ENCODE measurements around the gene ZNF609.

DNA sequence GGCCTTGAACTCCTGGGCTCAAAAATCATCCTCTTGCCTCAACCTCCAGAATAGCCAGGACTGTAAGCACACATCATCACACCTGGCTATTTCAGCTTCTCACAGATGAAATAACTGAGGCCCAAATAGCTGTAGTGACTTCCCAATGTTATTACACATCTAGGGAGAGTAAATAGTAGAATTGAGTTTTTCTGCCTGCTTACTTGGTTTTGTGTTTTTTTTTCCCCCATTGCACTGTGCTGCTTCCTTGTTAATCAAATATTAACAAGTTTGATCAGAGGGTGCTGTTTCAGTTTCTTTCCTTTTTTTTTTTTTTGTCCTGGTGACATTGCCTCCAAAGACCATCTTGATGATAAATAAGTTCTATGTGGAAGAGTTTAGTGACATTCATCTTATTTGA lies 23.4 kb downstream of the ZNF609 start:
- no peak for TF ChIP-seq EZH2 (IDR thresholded peaks at IDR 0.05; ENCODE audit: low read length, unreplicated experiment)
- TF ChIP-seq, protein P1, sequence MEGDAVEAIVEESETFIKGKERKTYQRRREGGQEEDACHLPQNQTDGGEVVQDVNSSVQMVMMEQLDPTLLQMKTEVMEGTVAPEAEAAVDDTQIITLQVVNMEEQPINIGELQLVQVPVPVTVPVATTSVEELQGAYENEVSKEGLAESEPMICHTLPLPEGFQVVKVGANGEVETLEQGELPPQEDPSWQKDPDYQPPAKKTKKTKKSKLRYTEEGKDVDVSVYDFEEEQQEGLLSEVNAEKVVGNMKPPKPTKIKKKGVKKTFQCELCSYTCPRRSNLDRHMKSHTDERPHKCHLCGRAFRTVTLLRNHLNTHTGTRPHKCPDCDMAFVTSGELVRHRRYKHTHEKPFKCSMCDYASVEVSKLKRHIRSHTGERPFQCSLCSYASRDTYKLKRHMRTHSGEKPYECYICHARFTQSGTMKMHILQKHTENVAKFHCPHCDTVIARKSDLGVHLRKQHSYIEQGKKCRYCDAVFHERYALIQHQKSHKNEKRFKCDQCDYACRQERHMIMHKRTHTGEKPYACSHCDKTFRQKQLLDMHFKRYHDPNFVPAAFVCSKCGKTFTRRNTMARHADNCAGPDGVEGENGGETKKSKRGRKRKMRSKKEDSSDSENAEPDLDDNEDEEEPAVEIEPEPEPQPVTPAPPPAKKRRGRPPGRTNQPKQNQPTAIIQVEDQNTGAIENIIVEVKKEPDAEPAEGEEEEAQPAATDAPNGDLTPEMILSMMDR (conservative IDR thresholded peaks at IDR 0.05; ENCODE audit: low read depth, low read length): no peak
